Measurements from ENCODE around the gene C3orf20.

C3orf20 gene

DNA sequence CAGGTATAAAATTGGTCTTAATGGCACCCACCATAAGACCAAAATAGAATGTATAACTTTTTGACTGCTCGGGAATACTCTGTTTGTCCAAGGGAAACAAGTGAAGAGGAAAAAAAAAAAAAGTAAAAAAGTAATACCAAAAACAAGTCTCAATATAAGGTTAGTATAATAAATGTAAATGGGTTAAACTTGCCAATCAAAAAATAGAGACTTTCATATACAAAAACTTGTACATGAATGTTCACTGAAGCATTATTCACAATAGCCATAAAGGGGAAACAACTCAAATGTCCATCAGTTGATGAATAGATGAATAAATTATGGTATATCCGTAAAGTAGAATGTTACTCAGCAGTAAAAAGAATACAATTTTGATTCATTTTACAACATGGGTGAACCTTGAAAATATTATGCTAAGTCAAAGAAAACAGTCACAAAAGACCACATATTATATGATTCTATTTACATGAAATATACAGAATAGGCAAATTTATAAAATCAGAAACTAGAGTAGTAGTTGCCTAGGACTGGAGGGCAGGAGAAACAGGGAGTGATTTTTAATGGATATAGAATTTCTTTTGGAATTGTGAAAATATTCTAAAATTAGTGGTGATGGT is 104.2 kb downstream of the C3orf20 start:
- no peak for DNase-seq

DNA sequence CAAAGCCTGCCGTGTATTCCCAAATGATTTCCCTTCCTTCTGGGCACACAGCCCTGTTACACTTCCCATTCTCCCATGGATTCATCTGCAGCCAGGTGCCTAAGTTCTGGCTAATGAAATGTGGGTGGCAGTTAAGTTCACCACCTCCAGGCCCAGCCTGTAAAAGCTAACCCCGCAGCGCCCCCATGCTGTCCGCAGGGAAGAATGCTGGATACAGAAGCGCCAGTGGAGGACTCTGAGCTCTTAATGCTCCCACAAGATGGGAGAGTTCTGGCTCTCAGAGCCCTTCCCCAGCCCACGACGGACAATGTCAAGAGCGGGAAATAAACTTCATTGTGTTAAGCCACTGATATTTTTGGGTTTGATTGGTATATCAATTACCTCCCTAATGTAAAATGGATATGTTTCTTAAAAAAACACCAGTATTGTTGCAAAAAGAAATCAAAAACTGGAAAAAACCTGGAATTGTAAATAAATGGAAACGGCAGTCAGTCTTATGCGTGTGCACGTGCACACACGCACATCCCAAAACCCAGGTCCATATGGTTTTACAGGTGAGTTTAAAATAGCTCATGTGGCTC is 106.1 kb downstream of the C3orf20 start:
- DNase-seq: peak; percentile 7 to 10

DNA sequence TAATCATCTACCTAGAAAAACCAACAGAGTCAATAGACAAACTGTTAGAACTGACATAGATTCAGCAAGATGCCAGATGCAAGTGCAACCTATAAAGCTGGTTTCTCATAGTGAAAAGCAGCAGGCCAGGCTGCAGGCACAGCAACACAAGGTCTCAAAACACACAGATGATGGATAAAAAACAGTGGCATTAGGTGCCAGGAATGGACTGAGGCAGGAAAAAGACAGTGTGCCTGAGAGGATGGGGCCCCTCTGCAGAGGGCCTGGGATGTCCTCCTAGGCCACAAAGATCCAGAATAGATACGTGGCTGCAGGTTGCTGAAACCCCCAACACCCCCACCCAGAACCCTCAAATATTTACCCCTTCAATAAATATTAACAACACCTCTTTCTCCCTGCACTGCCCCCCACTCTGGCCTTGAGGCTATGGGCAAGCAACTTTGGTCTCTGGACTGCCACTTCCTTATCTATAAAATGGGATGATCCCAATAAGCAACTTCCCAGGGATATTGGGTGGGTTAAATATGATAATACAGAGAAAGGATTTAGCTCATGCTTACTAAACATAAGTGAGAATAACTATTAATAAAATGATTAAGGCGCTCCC is 108.6 kb downstream of the C3orf20 start:
- DNase-seq: no peak

DNA sequence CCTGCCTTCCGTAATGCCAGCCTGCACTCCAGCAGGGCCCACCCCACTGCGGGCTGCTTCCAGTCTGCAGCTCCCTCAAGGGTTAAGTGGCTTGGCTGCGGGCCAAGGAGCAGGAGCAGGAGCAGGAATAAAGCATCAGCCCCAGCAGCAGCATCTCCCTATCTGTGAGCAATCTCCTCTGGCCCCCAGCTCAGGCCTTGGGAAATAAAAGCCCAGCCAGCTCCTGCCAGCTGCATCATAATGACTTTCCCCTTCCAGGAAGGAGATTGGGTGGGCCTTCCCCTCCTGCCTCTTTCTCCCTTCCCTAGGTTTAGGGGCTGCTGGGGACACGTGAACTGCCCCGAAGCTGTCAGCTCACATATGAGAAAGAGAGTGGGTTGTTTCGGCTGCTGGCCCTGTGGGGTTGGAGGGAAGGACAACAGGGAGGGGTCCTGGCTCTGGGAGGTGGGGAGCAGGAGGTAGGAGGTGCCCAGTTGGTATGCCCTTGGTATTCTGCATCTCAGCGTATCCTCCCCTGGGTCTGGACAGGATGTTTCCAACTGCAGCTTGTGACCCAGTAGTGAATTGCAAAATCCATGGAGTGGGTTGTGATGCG is 109.2 kb downstream of the C3orf20 start:
- no peak for DNase-seq

DNA sequence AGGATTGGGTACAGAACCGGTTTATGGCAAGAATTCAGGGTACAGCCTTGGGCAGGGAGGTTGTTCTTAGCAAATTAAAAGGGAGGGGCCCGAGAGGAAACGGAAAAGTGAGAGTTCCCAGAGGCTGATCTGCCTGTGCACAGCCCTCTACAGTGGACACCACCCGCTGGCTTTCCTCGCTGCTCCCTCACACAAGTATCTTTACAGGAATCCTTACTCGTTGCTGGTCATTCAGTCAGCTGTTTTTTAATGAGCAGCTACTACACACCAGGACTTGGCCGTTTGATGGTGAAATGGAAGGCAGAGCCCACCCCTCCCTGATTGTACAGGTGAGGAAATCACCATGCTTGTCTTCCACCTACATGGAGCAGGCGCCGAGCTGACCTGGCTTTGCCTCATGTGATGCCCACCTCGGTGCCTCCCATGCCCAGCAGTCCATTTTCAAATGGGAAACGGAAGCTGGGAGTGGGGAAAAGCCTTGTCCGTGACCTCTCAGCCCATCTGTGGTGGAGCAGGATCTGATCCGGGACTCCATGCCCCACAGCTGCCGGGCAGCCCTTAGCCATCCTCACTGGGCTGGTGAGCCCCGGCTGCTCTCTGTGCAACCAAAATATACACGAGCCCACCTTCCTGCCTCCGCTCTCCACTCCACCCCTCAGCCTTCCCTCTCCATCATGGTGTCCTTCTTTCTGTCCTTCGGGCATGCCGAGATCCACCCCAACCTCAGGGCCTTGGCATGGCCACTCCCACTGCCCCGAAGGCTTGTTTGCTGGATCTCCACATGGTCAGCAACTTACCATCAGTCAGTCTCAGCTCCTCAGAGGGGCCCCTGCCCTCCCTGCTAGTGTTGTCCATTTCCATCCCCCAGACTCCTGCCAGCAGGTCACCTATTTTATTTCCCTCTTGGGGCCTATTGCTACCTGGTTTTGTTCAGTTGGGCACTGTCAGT is 110.5 kb downstream of the C3orf20 start:
- DNase-seq: no peak

DNA sequence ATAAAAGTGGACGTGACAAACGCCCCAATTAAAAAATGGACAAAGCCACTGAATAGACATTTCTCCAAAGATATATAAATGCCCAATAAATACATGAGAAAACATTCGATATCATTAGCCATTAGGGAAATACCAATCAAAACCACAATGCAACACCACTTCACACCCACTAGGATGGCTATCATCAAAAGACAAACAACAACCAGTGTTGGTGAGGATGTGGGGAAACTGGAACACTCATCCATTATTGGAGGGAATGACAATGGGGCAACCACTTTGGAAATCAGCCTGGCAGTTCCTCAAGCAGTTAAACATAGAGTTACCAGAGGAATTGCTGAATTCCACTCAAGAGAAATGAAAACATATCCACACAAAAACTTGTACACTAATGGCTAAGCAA is 111.4 kb downstream of the C3orf20 start:
- no peak for DNase-seq

DNA sequence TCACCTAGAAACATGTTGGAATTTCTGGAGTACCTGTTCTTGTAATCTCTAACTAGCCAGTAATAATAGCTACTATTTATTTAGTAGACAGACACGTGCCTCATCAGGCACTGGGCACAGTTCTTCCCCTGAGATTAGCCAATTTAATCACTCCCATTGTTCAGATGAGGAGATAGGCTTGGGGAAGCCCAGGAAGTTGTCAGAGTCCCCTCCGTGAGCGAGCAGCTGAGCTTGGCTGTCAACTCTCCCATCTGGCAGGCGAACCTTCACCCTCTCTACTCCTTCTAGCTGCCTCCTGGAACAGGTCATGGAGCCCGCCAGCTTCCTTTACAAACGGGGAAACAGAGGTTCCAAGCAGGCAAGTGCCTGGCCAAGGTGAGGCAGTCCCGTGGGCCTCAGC is 112.7 kb downstream of the C3orf20 start:
- DNase-seq: no peak

DNA sequence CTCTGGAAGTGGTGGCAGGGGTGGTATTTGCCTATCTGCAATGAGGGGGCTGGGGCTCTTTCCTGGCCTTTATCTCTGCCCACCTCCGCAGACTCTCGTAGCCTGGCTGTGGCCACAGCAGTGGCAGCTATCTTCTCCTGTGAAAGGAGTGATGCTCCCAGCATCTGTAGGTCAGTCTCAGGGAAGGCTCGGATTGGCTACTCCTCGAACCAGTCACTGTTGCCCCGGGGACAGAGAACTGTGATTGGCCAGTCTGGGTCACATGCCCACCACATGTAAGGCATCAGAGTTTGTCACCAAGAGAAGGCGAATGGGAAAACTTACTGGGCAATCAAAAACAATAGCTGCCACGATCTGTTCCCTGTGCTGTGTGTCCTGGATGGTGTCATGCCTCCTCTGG is 113.7 kb downstream of the C3orf20 start:
- no peak for DNase-seq

DNA sequence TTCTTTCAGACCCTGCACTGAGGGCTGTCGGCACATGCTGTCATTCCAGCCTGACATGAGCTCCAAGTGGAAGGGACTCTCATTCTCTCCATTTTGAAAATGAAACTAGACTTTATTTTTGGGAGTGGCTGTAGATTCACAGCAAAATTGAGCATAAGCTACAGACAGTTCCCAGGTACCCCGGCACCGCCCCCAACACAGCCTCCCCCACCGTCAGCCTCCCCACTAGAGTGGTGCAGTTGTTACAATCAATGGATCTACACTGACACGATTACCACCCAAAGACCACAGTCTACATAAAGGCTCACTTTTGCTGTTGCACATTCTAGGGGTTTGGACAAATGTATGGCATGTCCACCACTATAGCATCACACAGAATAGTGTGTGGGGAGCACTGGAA is 114.3 kb downstream of the C3orf20 start:
- no peak for DNase-seq

DNA sequence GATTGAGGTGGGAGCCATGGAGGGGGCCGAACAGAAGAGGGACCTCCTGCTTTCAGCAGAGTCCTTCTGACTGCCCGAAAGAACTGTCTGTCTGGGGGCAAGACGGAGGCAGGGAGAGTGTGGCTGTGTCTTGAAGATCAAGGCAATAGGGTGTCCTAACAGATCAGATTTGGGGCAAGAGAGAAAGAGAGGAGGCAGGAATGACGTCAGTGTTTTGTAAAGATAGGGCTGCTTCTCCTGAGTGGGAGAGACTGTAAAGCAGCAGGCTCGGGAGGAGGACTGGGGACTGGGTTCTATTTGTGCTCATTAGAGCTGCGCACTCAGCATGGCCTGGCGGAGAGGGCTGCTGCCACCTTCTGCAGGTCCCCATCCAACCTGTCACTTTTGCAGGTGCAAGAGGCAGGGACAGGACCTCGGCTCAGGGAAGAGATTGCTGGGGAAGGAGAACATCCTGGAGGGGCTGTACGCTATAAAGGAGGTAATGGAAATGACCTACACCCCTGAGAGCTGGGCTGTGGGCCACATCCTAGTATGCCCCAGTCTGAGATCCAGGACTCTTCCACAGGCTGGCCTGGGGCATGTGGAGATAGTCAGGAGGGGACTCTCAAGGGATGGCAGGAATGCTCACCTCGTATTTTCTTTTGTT is 114.8 kb downstream of the C3orf20 start:
- DNase-seq: no peak

DNA sequence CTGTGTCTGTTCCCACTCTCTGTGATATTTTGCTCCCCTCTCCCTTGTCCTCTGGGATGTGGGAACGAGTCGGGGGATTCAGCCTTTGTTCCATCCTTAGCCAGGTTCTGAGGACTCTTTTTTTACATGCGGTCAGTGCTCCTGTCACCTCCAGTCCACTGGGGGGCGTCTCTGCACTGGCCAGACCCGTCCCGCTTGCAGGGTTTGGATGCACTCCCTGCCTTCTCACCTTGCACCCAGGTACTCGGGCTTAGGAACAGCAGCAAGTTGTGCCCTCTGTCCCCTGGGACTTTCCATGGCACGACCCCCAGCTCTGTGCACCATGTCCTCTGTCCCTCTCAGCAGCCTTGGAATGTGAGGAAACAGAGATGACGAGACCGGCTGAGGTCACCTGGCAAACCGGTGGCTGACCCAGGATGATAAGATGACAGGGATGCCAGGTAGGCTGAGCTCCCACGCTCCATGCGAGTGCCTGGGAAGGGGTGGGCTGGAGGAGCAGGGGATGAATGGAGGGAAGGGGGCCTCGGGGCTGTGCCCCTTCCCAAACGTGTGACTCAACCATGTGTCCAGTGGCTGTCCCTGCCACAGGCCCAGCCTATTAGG is 116.5 kb downstream of the C3orf20 start:
- DNase-seq: peak; percentile 7 to 34

DNA sequence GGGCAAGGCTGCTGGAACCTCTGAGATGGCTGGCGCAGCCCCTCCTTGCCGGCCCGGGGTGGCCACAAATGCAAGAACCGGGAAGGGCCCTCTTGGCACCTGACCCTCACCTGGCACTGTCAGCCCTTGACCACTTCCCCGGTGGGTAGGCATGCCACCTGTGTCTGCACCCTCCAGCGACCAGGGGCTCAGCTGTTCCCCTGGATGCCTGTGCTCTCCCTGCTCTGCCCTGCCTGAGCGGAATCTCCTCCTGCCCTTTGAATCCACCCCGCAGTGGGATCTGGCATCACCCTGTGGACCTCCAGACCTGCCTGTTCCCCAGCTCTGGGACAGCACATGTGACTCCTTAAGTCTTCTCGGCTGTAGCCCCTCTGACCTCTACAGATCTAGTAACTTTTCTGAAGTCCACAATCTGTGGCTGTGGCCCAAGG is 117.8 kb downstream of the C3orf20 start:
- DNase-seq: no peak

DNA sequence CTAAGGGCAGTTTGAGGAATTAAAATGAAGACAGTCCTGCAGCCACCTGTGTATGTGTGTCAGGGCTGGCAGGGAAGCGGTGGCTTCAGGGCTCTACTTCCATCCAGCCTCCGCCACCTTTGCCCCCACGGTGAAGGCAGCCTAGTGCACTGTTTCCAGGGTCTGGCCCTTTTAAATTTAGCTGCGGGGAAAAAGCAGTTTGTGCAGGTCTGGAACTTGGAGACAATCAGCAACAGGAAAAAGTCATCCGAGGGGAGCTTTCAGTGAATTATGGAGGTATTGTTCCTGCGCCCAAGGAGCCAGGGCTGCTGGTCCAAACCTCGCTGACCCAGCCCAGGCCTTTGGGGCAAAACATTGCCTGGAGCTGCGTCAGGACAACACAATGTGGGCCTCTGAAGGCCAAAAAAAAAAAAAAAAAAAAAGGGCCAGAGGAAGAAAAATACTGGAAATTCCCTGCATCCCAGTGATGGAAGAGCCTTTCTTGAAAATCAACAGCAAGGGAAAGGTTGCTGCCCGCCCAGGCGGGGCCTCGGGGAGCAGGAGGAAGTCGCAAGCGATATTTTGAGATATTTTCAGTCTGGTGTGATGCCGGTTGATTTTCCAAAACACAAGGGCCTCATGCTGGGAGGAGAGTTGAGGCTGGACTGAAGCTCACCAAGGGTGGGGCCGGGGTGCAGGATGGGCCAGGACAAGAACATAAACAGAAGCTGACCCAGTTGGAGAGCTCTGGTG is 118.4 kb downstream of the C3orf20 start:
- DNase-seq: no peak

DNA sequence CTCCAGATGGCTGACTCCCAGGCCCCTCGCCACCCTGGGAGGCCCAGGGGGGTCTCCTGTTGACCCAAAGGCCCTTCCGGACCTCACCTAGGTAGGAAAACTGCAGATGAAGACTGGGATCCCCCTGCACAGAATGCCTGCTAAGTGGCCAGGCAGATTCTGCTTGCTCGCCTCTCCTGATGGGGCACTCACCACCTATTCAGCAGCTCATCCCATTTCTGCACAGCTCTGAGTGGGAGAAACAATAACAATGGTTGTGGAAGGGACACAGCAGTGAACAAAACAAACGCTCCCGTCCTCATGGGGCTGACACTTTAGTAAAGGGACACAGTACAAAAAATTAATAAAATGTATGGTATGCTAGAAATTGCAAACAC is 118.9 kb downstream of the C3orf20 start:
- DNase-seq: no peak

DNA sequence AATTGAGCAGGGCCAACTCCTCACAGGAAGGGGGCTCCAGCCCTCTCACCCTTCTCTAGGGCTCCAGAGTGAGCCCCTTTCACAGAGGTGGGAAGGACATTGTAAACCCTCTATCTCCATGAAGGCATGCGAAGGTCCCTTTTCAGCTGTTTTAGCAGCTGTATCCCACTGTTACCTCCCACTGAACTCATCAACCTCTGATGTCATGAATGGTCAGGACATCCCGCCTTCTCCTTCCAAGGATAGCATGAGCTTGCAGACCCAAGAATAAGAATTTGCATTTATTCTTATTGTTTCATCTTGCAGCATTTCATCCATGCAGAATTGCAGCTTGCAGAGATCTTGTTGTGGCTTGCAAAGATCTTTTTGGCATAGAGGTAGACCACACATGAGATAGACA is 119.5 kb downstream of the C3orf20 start:
- no peak for DNase-seq

DNA sequence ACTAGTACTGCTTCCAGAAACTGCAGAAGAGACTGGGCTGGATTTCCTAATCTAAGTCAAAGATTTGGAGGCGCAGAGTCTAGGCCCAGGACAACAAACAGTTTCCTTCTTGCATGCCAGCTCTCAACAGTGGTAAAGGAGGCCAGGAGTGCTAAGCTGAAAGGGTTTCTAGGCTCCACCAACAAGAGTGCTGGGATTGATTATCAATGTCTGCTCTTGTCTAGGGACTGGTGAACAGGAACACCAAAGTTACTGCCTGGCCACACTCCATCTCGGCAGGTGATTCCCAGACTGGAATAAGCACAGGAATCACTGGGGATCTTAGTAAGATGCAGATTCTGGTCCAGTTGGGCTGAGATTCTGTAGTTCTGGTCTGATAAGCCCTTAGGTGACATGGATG is 121.1 kb downstream of the C3orf20 start:
- no peak for DNase-seq

DNA sequence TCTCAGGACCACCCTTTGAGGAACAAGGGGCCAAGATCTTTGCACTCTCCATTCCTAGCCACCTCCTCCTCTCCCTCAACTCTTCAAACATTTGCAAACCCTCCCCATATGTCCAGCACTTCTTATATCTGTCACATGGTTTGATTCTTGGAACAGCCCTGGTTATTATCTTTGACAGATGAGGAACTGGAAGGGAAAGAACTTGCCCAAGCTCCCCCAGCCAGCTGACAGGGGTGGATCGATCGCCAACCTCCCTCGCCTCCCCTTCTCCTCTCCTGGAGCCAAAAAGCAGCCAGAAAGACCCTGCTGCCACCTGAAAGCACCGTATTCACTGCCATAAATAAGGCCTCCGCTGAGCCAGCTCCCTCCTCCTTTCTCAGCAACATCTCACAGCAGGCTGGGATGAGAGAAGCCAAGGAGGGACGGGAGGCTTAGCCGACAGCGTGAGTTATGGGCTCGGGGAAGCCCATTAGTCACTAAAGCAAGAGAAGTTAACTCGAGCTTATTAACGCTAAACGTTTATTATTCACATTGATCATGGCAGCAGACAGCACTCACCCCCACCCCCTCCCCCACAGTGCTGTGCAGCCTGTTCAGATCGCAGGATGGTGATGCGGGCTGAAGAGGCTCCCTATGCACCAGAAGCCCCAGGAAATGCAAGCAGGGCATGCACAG is 121.6 kb downstream of the C3orf20 start:
- no peak for DNase-seq

DNA sequence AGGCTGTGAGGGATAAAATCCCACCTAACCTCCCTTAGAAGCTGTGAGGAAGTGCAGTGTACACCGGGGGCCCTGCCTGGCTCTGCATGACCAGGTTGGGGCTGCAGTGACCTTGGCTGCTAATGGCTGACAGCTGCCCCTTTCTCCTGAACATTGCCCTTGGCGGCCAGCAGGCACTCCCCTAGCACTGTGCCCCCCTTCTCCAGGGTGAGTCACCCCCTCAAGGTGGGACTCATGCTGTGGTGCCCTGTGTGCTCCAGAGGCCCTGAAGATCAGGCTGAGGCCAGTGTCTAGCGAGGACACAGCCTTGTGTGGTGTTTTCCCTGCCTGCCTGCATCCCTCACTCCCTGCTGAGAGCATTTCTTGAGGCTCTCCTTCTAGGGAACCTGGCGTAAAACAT is 122.8 kb downstream of the C3orf20 start:
- DNase-seq: no peak

DNA sequence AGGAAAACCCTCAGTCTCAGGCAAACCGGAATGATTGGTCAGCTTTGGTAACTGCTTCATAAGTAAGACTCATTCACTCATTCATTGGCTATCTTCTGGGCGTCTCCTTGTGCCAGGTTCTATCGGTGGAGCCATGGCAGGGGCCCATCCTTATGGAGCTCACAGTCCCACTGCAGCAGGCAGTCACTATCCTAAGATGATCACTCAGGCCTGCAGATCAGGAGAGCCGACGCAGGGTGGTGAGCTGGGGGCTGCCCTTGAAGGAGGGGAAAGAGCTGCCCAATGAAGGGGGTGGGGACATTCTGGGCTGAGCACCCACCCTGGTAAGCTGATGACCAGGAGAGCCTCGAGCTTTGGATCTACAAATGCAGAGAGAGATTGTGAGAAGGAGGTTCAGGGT is 123.3 kb downstream of the C3orf20 start:
- no peak for DNase-seq

DNA sequence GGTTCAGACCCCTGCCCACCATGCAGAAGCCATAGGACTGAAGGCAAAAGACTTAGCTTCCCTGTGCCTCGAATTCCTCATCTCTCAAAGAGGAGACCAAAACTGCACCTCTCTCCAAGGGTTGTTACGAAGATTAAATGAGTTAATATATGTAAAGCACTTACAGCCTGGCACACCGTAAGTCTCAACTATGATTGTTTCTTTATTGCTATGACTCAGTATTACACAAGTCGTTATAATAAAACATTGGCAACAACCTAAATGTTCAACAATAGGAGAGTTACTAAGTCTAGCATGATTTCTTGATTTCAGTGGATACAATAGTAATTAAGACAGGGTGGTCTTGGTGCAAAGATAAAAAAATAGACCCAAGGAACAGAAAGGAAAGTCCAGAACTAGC is 124.2 kb downstream of the C3orf20 start:
- DNase-seq: no peak

DNA sequence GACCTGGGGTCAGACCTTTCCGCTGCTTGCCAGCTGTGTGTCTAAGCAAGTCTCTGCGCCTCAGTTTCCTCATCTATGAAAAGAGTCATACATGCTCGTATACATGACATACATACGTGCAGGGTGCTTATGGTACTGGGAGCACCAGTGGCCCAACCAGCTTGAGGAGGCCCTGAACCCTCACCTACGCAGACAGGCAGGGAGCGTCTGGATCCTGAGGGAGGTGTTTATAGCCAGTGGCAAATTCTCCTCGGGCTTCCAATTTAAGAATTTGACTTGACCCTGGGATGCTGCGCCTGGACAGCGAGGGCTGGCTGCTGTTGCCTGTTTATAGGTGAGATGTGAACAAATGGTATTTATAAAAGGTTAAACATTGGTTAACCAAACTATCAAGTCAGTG is 126.1 kb downstream of the C3orf20 start:
- DNase-seq: no peak
